ENCODE data around the gene AHCTF1.

DNA sequence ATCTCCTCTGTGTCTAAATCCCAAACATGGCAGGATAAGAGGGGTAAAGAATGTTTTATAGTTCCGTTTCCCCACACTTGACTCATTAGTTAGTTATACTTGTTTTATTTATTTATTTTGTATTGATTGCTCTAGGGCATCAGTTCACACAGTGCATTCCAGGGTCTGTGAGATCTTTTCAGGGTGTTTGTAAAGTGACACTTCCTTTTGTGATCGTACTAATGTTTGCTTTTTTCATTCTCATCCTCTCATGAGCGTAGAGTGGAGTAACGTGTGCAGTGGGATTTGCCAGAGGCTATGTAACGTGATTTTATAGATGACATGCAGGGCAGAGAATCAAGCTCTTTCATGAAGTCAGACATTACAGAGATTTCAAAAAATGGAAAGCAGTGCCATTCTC lies 104.4 kb downstream of the AHCTF1 start:
- no peak for TF ChIP-seq POLR2A (IDR thresholded peaks at IDR 0.05)
- TF ChIP-seq, protein P1, sequence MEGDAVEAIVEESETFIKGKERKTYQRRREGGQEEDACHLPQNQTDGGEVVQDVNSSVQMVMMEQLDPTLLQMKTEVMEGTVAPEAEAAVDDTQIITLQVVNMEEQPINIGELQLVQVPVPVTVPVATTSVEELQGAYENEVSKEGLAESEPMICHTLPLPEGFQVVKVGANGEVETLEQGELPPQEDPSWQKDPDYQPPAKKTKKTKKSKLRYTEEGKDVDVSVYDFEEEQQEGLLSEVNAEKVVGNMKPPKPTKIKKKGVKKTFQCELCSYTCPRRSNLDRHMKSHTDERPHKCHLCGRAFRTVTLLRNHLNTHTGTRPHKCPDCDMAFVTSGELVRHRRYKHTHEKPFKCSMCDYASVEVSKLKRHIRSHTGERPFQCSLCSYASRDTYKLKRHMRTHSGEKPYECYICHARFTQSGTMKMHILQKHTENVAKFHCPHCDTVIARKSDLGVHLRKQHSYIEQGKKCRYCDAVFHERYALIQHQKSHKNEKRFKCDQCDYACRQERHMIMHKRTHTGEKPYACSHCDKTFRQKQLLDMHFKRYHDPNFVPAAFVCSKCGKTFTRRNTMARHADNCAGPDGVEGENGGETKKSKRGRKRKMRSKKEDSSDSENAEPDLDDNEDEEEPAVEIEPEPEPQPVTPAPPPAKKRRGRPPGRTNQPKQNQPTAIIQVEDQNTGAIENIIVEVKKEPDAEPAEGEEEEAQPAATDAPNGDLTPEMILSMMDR (IDR thresholded peaks at IDR 0.05) = no peak
- TF ChIP-seq POLR2AphosphoS5 (IDR thresholded peaks at IDR 0.05) = no peak

All from sigmoid colon (tissue), 4 donors.